Stimulated activated CD4-positive, alpha-beta T cell treated with anti-CD3 and anti-CD28 coated beads, Interleukin-2, amount 100 ng/mL, for 48 hours (primary cell): ENCODE results near the gene BANF1.
"Not testable (repeated sequence)": the region's sequence is repeated elsewhere in the genome, so short reads cannot be mapped to it uniquely, and the experiment has no call there.

Experiments
- DNase-seq, 2 donors: peaks; one replicate each; pipeline ENCODE4 v3.0.0-alpha.2; 2020

Gene BANF1

DNA sequence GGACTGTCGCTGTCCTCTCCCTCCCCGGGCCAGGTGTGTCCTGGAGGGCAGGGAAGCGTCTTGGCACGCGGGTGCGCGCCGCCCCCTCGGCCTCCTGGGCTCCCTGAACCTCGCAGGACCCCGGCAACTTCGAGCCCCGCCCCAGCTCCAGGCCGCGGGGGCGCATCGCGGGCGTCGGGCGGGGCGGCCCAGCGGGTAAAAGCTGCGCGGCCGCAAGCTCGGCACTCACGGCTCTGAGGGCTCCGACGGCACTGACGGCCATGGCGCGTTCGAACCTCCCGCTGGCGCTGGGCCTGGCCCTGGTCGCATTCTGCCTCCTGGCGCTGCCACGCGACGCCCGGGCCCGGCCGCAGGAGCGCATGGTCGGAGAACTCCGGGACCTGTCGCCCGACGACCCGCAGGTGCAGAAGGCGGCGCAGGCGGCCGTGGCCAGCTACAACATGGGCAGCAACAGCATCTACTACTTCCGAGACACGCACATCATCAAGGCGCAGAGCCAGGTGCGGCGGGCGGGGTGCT is 9.5 kb downstream of the BANF1 start, which contains the start of gene CST6:
TSS of gene CST6 (plus strand) at position 224 of the 519 bp plus-strand sequence. CDS start at position 261, 37 bp downstream.
- no peak for DNase-seq

- no peak for DNase-seq
These were observed 10.2 kb downstream of the BANF1 start for GRCh38 chr11:66012371-66012945.

DNA sequence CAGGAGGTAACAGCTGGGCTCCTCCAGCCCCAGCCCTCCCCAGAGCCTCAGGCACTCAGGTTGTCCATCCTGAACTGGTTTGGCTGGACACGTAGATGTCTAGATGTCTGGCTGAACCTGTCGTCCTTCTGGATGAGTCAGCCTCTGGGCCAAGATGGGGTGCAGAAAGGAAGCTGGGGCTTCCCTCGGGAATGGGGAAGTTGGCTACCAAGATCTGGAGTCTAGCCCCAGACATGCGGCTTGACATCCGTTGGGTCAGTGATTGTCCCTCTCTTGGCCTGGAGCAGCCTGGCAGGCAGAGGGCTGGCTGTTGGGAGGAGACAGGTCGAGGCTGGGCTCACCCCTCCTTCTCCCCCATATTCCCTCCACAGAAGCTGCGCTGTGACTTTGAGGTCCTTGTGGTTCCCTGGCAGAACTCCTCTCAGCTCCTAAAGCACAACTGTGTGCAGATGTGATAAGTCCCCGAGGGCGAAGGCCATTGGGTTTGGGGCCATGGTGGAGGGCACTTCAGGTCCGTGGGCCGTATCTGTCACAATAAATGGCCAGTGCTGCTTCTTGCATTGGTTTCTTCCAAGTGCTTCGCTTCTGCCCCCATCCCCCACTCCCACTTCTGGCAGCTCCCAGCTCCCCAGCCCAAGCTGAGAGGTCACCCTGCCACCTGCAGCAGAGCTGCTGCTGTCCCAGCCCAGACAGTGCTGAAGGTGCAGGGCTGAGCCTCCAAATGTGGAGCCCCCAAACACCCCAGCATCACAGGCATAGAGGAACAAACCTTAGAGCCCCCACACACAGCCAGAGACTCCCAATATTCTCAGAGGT is 10.9 kb downstream of the BANF1 start:
- no peak for DNase-seq

- DNase-seq: no peak
These were observed 11.4 kb downstream of the BANF1 start for GRCh38 chr11:66013762-66014100.

DNA sequence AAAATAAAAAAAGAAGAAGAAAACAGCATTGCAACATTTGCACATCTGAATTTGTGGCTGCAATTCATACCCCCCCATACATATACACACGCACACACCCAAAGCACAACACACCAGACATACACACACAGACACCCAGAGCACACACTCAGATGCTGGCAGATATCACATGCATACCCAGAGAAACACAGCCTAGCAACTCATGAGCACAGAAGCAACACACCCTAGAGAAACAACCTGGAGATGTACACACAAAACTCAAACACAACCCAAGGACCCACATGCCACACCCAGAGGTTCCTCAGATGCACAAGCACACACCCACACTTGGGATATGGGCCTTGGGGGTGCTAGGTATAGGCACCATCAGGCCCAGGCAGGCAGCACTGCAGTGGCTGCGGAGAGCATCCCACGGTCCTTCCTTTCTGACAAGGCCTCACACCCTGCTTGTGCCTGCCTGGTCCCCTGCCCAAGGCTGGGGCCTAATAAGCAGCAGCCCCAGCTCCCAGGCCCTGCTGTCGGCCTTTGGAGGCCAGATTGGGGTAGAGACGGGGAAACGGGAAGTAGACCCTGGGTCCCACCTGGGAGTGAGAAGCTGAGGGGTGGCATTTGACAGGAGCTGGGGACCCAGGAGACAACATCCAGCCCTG is 12.6 kb downstream of the BANF1 start:
- DNase-seq: no peak

- no peak for DNase-seq
These were observed 13.2 kb downstream of the BANF1 start for GRCh38 chr11:66015454-66015881.

DNA sequence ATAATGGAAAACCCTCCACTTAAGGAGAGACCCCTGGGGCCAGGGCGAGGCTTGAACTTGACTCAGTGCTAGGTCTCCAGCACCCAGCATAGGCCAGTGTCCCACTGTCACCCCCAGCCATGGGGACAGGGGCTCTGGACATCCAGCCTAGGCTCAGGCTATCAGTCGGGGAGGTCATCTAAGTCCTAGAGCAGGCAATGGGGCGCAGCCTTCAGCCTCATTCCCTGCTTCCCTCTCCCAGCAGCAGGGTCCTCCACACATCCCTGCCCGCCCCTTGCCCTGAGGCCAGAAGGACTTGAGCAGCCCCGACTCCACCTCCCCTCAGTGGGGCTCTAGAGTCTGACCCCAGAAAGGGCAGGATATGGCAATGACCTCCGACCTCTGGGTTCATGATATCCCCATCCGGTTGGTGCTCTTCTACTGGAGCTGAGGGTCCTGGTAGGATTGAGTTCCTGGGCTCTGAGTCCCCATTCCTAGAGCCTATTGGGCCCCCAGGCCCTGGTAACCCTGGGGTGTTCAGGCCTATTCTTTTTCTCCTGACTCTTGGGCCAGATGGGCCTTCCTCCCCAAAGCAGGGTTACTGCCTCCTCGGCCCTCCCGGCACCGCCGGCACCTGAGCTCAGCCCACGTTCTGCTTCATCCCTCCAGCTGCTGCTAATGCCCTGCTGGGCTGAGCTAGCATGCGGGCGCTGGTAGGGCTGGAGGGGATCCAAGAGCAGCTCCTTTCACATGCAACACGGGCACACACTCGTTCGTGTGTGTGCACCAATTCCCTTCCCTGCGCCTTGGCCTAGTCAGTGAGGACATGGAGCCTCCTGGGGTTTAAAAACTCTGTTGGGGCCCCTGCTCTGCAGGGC is 13.9 kb downstream of the BANF1 start:
- no peak for DNase-seq

DNA sequence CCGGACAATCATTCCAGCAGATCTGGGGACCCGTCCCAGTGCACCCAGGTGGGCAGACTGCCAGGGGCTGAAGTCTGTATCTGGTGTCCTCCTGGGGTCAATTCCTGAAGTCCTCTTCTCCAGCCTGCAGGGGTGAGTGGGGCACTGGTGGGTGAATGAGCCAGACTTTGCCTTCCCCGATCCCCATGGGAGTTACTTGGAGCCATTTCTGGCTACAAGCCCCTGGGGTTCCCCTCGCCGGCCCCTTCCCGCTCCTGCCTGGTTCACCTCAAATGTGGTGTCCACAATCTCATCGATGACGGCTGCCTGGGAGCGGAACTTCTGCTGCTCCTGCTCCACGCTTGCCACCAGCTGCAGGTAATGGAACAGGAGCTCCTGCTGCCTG is 14.5 kb downstream of the BANF1 start:
- no peak for DNase-seq

GRCh38 chr11:66017321-66017720 is 15.0 kb downstream of the BANF1 start:
- DNase-seq: no peak

DNA sequence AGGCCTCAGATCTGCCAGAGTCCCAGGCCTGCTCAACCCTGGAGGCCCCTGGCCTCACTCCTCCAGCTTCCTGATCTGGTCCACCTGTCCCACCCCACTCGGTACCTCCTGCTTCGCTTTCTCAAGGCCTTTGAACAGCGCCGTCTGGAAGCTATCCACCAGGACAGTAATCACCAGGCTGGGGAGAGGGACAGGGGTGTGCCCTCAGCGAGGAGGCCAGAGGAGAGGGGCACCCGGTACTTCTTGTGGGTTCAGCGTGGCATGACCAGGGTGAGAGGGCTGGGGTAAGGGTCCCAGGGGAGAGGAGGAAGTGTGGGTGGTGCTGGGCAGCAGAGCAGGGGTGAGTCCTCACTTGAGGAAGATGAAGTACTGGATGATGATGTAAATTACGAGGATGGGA is 17.9 kb downstream of the BANF1 start:
- no peak for DNase-seq

- DNase-seq: no peak
These were observed 18.5 kb downstream of the BANF1 start for GRCh38 chr11:66020618-66021357.

GRCh38 chr11:66022401-66023185 is 20.3 kb downstream of the BANF1 start:
- peak; percentile 88 to 90 for DNase-seq

GRCh38 chr11:66023186-66023440 is 20.8 kb downstream of the BANF1 start:
- DNase-seq: not testable (repeated sequence)

DNA sequence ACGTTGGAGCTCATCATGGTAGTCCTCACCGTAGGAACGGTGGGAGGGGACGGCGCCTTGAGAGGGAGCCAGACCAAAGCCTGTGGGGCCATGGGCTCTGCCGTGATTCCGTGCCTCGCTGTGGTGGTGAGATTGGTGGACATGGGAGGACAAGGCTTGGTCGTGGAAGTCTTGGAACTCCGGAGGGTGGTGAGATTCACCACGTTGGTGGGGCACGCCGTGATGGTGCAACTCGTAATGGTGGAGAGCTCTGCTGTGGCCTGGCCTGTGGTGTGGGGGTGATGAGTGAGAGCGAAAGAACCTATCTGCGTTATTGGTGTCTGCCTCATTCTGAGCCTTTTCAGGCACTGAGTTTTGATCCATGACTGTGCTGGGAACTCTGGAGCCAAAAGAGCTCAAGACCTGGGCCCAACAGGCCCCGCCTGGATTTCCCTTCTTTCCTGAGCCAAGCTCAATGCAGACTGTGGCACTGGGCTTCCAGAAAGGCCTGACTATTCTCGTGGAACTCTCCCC is 23.8 kb downstream of the BANF1 start, which contains the start of gene CATSPER1:
TSS of gene CATSPER1 (minus strand) at position 463 of the 513 bp plus-strand sequence. CDS start at position 363, 100 bp downstream.
- DNase-seq: no peak

GRCh38 chr11:66032957-66033735 is 30.8 kb downstream of the BANF1 start:
- no peak for DNase-seq

- no peak for DNase-seq
These were observed 33.5 kb downstream of the BANF1 start for GRCh38 chr11:66035653-66036333.

DNA sequence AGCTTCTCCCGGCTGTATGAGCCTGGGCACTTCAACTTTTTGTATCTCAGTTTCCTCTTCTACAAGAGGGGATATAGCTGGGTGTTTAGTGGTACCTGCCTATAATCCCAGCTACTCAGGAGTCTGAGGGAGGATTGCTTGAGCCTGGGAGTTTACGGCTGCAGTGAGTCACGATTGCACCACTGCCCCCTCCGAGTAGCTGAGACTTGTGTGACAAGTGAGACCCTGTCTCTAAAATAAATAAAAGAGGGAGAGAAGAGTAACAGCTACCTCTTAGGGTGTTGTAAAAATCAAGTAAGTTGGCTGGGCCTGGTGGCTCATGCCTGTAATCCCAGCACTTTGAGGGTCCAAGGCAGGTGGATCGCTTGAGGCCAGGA is 34.0 kb downstream of the BANF1 start:
- DNase-seq: no peak

- no peak for DNase-seq
These were observed 35.0 kb downstream of the BANF1 start for GRCh38 chr11:66037327-66037726.

DNA sequence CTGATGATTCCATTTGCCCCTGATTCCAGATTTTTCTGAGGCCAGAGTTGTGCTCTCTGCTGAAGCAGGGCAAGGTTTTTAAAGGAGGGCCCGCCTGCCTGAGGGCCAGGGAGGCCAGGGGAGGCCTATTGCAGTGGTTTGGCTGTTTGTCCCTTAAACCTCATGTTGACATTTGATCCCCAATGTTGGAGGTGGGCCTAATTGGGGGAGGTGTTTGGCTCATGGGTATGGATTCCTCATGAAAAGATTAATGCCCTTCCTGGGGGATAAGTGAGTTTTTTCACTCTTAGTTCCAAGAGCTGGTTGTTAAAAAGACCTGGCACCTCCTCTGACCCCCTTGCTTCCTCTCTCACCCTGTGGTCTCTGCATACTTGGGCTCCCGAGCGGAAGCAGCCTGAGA is 37.5 kb downstream of the BANF1 start:
- DNase-seq: no peak
